HepG2 (cell line): ENCODE data around the gene C19orf47. TPM values are rescaled to one million over a fixed set of nuclear protein-coding genes. Genes with fewer than 3 reads are reported as not detected.

Experiments used
- ATAC-seq: fragments of 200-7000 bp; cut with Tn5 transposase; 3 replicates; pipeline ENCODE4 v1.9.1; 2020; ENCODE audit warnings: mild to moderate bottlenecking, moderate library complexity
- BruUV-seq: library from RNA; stranded (reverse); fragments of 400-500 nt; replicated peaks from 2 replicates; lab custom pipeline; 2021; lab: Mats Ljungman, UMichigan
- CTCF ChIA-PET: fragments of 300-600 bp; formaldehyde crosslinking; extraction: SDS; loops from one replicate; lab custom pipeline; 2021; ENCODE audit warnings: low total read pairs, inconsistent platforms, low intra/inter-chr PET ratio; lab: Yijun Ruan, JAX
- POLR2A ChIA-PET: fragments of 350-600 bp; sonication (Branson Sonifier 250); formaldehyde crosslinking; loops from one replicate; lab custom pipeline; 2020; ENCODE audit warnings: antibody characterized with exemption, inconsistent platforms; lab: Yijun Ruan, JAX
- DNase-seq: peaks from one replicate; pipeline ENCODE4 v3.0.0-alpha.2; 2015; ENCODE audit warnings: low spot score
- FAIRE-seq: peaks from 3 replicates; lab custom pipeline; 2011; peaks lifted over from hg19 to GRCh38; lab: Jason Lieb, UNC
- H2AFZ ChIP-seq: one replicate; pipeline ENCODE4 v1.6.1; 2011; ENCODE audit warnings: low read length, inconsistent platforms
- H3K27ac ChIP-seq: fragments of 300-600 bp; 3 replicates; pipeline ENCODE4 v1.8.0; 2011; ENCODE audit warnings: mixed run types, mild to moderate bottlenecking, mixed read lengths, low read length, inconsistent platforms; ENCODE audit not compliant: insufficient read depth; ENCODE audit errors: extremely low read length
- H3K27me3 ChIP-seq, 2 experiments: fragments of 200-600 bp in 1 of 2; 2 replicates in 1 of 2; 3 replicates in 1 of 2; pipeline versions ENCODE4 v1.6.0 to v1.8.0; 2011; ENCODE audit warnings: low read length in 2 of 2, mild to moderate bottlenecking in 2 of 2, moderate library complexity in 2 of 2, inconsistent platforms in 1 of 2; ENCODE audit not compliant: insufficient read depth in 2 of 2, control insufficient read depth in 1 of 2
- H3K36me3 ChIP-seq, 2 experiments: fragments of 200-600 bp in 1 of 2; replicated peaks in 1 of 2; 2 replicates in 1 of 2; 3 replicates in 1 of 2; pipeline versions ENCODE4 v1.5.1 to v1.8.0; 2011; ENCODE audit warnings: low read length in 2 of 2, inconsistent platforms in 1 of 2; ENCODE audit not compliant: insufficient read depth in 2 of 2, control insufficient read depth in 1 of 2
- H3K4me1 ChIP-seq: 2 replicates; pipeline ENCODE4 v1.5.1; 2012; ENCODE audit warnings: low read length, inconsistent platforms; ENCODE audit not compliant: insufficient read depth
- H3K4me2 ChIP-seq: 2 replicates; pipeline ENCODE4 v1.6.0; 2011; ENCODE audit warnings: low read depth, low read length, inconsistent platforms
- H3K4me3 ChIP-seq, 3 experiments: fragments of 200-600 bp in 1 of 3; sonication (generic), shearing (Covaris generic) in 1 of 3; replicated peaks in 1 of 3; 2 replicates each; pipeline ENCODE4 v1.5.1; 2011 to 2016; ENCODE audit warnings: low read length in 3 of 3, inconsistent platforms in 2 of 3, low read depth in 2 of 3, mild to moderate bottlenecking in 2 of 3, control low read depth in 1 of 3, mixed read lengths in 1 of 3; ENCODE audit not compliant: insufficient read depth in 1 of 3
- H3K79me2 ChIP-seq: one replicate; pipeline ENCODE4 v1.6.1; 2011; ENCODE audit warnings: low read length, inconsistent platforms; ENCODE audit not compliant: insufficient read depth
- H3K9ac ChIP-seq: 2 replicates; pipeline ENCODE4 v1.6.0; 2011; ENCODE audit warnings: mild to moderate bottlenecking, low read depth, low read length, inconsistent platforms; ENCODE audit not compliant: insufficient read depth
- H3K9me3 ChIP-seq: 2 replicates; pipeline ENCODE4 v1.5.1; 2012; ENCODE audit warnings: mild to moderate bottlenecking, low read length
- H4K20me1 ChIP-seq: 2 replicates; pipeline ENCODE4 v1.6.0; 2011; ENCODE audit warnings: inconsistent platforms, mild to moderate bottlenecking, low read length, moderate library complexity; ENCODE audit not compliant: insufficient read depth
- AKAP8 ChIP-seq: sonication (generic); formaldehyde crosslinking; IDR thresholded peaks from 2 replicates; pipeline ENCODE4 v1.5.1; 2020; ENCODE audit warnings: mild to moderate bottlenecking, missing genetic modification reagents
- HOXD1 ChIP-seq: sonication (generic); formaldehyde crosslinking; IDR thresholded peaks from 2 replicates; pipeline ENCODE4 v1.5.0; 2020; ENCODE audit warnings: missing genetic modification reagents
- KLF9 ChIP-seq: IDR thresholded peaks from 2 replicates; pipeline ENCODE4 v1.6.1; 2016; ENCODE audit warnings: low read depth
- POLR2AphosphoS2 ChIP-seq: IDR thresholded peaks from 2 replicates; pipeline ENCODE4 v1.6.1; 2011; ENCODE audit warnings: low read depth, low read length, improper control_type of control experiment
- ZNF326 ChIP-seq: sonication (generic); formaldehyde crosslinking; IDR thresholded peaks from 2 replicates; pipeline ENCODE4 v1.4.0; 2020; ENCODE audit warnings: missing genetic modification reagents, borderline replicate concordance
- ZNF670 ChIP-seq: sonication (generic); formaldehyde crosslinking; IDR thresholded peaks from 2 replicates; pipeline ENCODE4 v1.8.0; 2022; ENCODE audit warnings: mild to moderate bottlenecking, missing genetic modification reagents, borderline replicate concordance
- ZNF792 ChIP-seq: IDR thresholded peaks from 2 replicates; pipeline ENCODE4 v1.6.1; 2016
- WGBS: methylation state at CpG from one replicate; pipeline ENCODE4 v1.1.6; 2017; ENCODE audit warnings: low lambda C conversion rate; 5-methylcytosine and 5-hydroxymethylcytosine counted together
- in situ Hi-C: cut with HindIII; loops from 2 replicates; pipeline ENCODE4 v1.10.0; 2017; ENCODE audit warnings: low pct_unique_long_range_greater_than_20kb; ENCODE audit not compliant: extremely low pct_ligation_motif_present
- intact Hi-C: fragments of 100-400 bp; cut with micrococcal nuclease; formaldehyde crosslinking; loops from one replicate; pipeline ENCODE4 v1.10.0; 2022; ENCODE audit not compliant: unreplicated experiment
- polyA plus RNA-seq, 8 experiments: library from polyadenylated mRNA; depleted of rRNA in 3 of 8; stranded (reverse) in 7 of 8; unstranded in 1 of 8; fragments of >200 nt; fragmentation: Illumina TruSeq in 4 of 8; extraction: Trizol in 4 of 8; gene quantifications; 2 replicates each; pipeline versions ENCODE4 v1.2.1 to v1.2.3, GENCODE V29; 2011 to 2016; ENCODE audit warnings: low read depth in 4 of 8, missing spikeins in 1 of 8, mixed read lengths in 1 of 8; ENCODE audit not compliant: insufficient read depth in 1 of 8
- total RNA-seq, 5 experiments: library from RNA; depleted of rRNA; stranded (reverse); fragments of >200 nt; fragmentation: Illumina TruSeq; extraction: Trizol; gene quantifications; 2 replicates each; pipeline ENCODE4 v1.2.3, GENCODE V29; 2016; ENCODE audit warnings: low read depth in 1 of 5
- TF ChIP-seq, protein P1 (sequence below): sonication (generic); formaldehyde crosslinking; IDR thresholded peaks from 2 replicates; pipeline ENCODE4 v1.9.0; 2021; ENCODE audit warnings: missing genetic modification reagents, mild to moderate bottlenecking, borderline replicate concordance
- TF ChIP-seq, protein P2 (sequence below): IDR thresholded peaks from 2 replicates; pipeline ENCODE4 v1.6.1; 2016
- TF ChIP-seq, protein P3 (sequence below): sonication (generic); formaldehyde crosslinking; IDR thresholded peaks from 2 replicates; pipeline ENCODE4 v1.4.0; 2020; ENCODE audit warnings: missing genetic modification reagents
- TF ChIP-seq, protein P4 (sequence below): sonication (generic); formaldehyde crosslinking; IDR thresholded peaks from 2 replicates; pipeline ENCODE4 v1.5.1; 2020; ENCODE audit warnings: missing genetic modification reagents, mild to moderate bottlenecking, borderline replicate concordance

Gene C19orf47
- total and polyA plus RNA-seq, 2 of the 13 experiments (the other 11 are each of a cell fraction or from before 2014, with no cell fraction given): 8.1 to 10.6 TPM

DNA sequence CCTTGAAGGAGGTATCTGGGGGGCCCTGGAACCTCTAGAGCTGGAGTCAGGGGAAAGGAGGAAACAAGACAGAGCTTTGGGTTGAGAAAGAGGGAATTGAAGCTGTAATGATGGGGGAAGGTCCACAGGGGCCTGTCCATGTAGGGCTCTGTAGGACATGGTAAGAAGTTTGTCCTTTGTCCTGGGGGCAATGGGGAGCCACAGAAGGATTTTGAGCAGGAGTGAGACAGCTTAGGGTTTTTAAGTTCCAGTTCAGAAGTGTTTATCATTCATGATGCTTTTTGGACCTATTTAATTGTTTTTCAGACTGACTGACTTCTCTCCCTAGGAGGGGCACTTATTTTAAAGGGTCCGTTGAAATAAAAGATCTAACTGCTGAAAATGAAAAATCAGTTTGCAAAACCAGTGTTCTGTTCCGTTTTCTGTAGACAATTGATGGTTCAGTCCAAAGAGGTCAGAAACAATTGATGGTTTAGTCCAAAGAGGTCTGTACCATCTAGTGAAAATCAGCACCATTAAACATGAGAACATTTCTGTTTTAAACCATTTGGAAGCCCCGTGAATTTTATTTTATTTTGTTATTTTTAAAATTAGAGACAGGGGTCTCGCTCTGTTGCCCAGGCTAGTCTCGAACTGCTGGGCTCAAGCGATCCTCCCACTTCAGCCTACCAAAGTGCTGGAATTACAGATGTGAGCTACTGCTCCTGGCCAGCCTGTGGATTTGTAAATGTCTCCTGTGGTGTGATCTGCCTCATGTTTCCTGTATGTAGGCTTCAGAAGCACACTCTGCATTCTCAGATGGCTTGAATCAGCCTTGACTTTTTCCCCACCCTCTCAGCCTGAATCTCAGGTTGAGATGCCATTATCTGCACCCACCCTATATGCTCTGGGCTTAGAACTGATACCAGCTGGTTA lies 8.7 kb upstream of the C19orf47 start:
- in situ Hi-C loops (no loop called here), intact Hi-C loops (no loop called here)
- H3K9ac ChIP-seq: no peak overlapping the region
- H3K4me2 ChIP-seq: no peak overlapping the region
- no peak overlapping the region for H3K4me3 ChIP-seq
- TF ChIP-seq, protein P1, sequence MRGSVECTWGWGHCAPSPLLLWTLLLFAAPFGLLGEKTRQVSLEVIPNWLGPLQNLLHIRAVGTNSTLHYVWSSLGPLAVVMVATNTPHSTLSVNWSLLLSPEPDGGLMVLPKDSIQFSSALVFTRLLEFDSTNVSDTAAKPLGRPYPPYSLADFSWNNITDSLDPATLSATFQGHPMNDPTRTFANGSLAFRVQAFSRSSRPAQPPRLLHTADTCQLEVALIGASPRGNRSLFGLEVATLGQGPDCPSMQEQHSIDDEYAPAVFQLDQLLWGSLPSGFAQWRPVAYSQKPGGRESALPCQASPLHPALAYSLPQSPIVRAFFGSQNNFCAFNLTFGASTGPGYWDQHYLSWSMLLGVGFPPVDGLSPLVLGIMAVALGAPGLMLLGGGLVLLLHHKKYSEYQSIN (CRISPR knock-in tag): no peak
- TF ChIP-seq, all 625 proteins: peak for 0
- H3K4me1 ChIP-seq: peaks cover 7% of the 10 kb centered on the region
- no peak for ATAC-seq
- POLR2A ChIA-PET: interaction anchor here (1.3 kb wide), 1 partner anchor 9 kb away, joined by 3 read pairs; the partner anchor contains the start of genes C19orf47 and PLD3
- H2AFZ ChIP-seq: no peak overlapping the region
- no peaks in the 10 kb centered on the region for H3K9me3 ChIP-seq
- CTCF ChIA-PET: no interaction called here
- no peaks in the 10 kb centered on the region for H3K79me2 ChIP-seq
- H4K20me1 ChIP-seq: no peaks in the 10 kb centered on the region
- H3K36me3 ChIP-seq: no peaks in the 10 kb centered on the region; a peak in 1 of 5 replicates
- WGBS: 88% methylated on average over 6 of the region's 6 CpGs
- no peak for DNase-seq
- no peak overlapping the region for H3K27ac ChIP-seq
- H3K27me3 ChIP-seq: no peaks in the 10 kb centered on the region
- FAIRE-seq: no peak
- no TSS peak for BruUV-seq

DNA sequence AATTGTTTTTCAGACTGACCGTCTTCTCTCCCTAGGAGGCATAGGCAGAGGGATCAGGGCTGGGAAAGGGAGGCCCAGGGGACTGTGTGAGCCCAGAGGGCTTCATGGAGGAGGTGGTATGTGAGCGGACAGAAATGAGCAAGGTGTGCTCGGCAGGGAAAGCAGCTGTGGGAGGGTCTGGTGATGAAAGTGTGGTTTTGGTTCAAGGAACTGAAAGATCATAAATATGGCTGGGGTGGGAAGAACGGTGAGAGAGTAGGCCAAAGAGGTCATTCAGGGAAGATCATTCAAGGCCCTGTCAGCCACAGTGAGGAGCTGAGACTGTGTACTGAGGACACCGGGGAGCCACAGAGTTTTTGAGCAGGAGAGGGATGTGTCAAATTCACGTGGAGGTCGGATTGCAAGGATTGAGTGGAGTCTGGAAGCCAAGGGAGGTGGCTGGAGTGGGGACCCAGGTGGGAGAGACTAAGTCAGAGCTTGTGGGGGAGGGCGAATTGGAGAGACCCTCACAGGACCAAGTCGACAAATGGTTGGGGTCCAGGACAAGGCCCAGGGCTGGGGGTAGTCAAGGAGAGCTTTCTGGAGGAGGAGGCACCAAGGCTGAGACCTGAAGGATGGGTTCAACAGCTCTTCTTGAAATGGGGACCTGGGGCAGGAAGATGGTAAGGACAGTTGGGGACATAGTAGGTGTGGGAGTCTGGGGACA lies 7.9 kb upstream of the C19orf47 start:
- Histone ChIP-seq H3K9me3 (no peaks in the 10 kb centered on the region), H3K27ac (no peak overlapping the region), H2AFZ (no peak overlapping the region), H3K27me3 (no peaks in the 10 kb centered on the region), H4K20me1 (no peaks in the 10 kb centered on the region), H3K4me3 (no peak overlapping the region), H3K9ac (no peak overlapping the region), H3K79me2 (no peaks in the 10 kb centered on the region), H3K36me3 (no peaks in the 10 kb centered on the region; a peak in 1 of 5 replicates), H3K4me2 (no peak overlapping the region), H3K4me1 (peaks cover 7% of the 10 kb centered on the region)
- no peak for DNase-seq
- 92% methylated on average over 9 of the region's 9 CpGs for WGBS
- ChIA-PET CTCF (interaction anchor here (0.6 kb wide), 1 partner anchor 65 kb away, joined by 3 read pairs; no protein-coding TSS in a partner anchor), POLR2A (no interaction called here)
- BruUV-seq: no TSS peak
- in situ Hi-C loops (no loop called here), intact Hi-C loops (no loop called here)
- TF ChIP-seq KLF9 (CRISPR knock-in tag): no peak
- no peak for TF ChIP-seq POLR2AphosphoS2
- TF ChIP-seq ZNF670 (CRISPR knock-in tag): no peak
- no peak for TF ChIP-seq AKAP8 (CRISPR knock-in tag)
- TF ChIP-seq, protein P2, sequence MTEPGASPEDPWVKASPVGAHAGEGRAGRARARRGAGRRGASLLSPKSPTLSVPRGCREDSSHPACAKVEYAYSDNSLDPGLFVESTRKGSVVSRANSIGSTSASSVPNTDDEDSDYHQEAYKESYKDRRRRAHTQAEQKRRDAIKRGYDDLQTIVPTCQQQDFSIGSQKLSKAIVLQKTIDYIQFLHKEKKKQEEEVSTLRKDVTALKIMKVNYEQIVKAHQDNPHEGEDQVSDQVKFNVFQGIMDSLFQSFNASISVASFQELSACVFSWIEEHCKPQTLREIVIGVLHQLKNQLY (CRISPR knock-in tag): no peak
- no peak for TF ChIP-seq ZNF326 (CRISPR knock-in tag)
- TF ChIP-seq ZNF792 (CRISPR knock-in tag): no peak
- no peak for TF ChIP-seq HOXD1 (CRISPR knock-in tag)
- TF ChIP-seq, protein P3, sequence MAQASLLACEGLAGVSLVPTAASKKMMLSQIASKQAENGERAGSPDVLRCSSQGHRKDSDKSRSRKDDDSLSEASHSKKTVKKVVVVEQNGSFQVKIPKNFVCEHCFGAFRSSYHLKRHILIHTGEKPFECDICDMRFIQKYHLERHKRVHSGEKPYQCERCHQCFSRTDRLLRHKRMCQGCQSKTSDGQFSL (CRISPR knock-in tag): no peak
- TF ChIP-seq, protein P4, sequence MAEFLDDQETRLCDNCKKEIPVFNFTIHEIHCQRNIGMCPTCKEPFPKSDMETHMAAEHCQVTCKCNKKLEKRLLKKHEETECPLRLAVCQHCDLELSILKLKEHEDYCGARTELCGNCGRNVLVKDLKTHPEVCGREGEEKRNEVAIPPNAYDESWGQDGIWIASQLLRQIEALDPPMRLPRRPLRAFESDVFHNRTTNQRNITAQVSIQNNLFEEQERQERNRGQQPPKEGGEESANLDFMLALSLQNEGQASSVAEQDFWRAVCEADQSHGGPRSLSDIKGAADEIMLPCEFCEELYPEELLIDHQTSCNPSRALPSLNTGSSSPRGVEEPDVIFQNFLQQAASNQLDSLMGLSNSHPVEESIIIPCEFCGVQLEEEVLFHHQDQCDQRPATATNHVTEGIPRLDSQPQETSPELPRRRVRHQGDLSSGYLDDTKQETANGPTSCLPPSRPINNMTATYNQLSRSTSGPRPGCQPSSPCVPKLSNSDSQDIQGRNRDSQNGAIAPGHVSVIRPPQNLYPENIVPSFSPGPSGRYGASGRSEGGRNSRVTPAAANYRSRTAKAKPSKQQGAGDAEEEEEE (CRISPR knock-in tag): no peak
- FAIRE-seq: no peak
- no peak for ATAC-seq
